Measurements from ENCODE around the gene ETFBKMT.
"Not testable (repeated sequence)": the region's sequence is repeated elsewhere in the genome, so short reads cannot be mapped to it uniquely, and the experiment has no call there.

Gene ETFBKMT

GRCh38 chr12:31651893-31652521, 7.5 kb upstream of the ETFBKMT start:
- in situ Hi-C loops (cut with MboI; ENCODE audit: low sequenced_read_pairs): loop anchor here (10.0 to 25.0 kb wide), 2 partner anchors 653 to 1035 kb away; partner anchors contain the start of gene DNM1L

DNA sequence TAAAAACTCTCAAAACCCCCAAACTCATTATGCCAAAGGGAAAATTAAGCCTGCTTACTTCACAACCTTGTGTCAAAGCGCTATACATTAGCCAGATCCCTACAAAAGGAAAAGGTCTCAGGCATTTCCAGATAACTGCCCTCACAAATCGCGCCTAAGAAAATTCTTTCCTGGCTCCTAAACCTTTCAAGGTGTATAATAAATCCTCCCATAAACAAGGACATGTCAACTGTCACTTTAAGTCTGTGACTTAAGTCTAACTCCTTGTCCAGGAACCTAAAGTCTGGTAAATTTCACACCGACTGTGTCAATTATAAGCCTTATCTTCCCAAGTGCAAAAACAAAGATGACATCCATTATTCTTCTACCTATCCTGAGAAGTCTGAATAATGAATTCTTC, 4.3 kb upstream of the ETFBKMT start:
- in situ Hi-C loops (cut with MboI; ENCODE audit: low sequenced_read_pairs): loop anchor here (10.0 to 25.0 kb wide), 2 partner anchors 650 to 1032 kb away; partner anchors contain the start of gene DNM1L

- in situ Hi-C loops (cut with MboI; ENCODE audit: low sequenced_read_pairs): loop anchor here (10.0 to 25.0 kb wide), 2 partner anchors 649 to 1032 kb away; partner anchors contain the start of gene DNM1L
These were observed 3.7 kb upstream of the ETFBKMT start for GRCh38 chr12:31655792-31656191.

- in situ Hi-C loops (cut with MboI; ENCODE audit: low sequenced_read_pairs): loop anchor here (10.0 to 25.0 kb wide), 2 partner anchors 646 to 1029 kb away; partner anchors contain the start of gene DNM1L
These were observed 909 bp upstream of the ETFBKMT start for GRCh38 chr12:31658471-31659086.

GRCh38 chr12:31662176-31662849, 2.8 kb downstream of the ETFBKMT start:
- in situ Hi-C loops (cut with MboI; ENCODE audit: low sequenced_read_pairs): loop anchor here (25.0 kb wide), 1 partner anchor 1025 kb away; the partner anchor contains the start of gene DNM1L

GRCh38 chr12:31663576-31663975, 4.1 kb downstream of the ETFBKMT start:
- in situ Hi-C loops (cut with MboI; ENCODE audit: low sequenced_read_pairs): loop anchor here (25.0 kb wide), 1 partner anchor 1024 kb away; the partner anchor contains the start of gene DNM1L

GRCh38 chr12:31664038-31664437, 4.5 kb downstream of the ETFBKMT start:
- in situ Hi-C loops (cut with MboI; ENCODE audit: low sequenced_read_pairs): loop anchor here (25.0 kb wide), 1 partner anchor 1023 kb away; the partner anchor contains the start of gene DNM1L

DNA sequence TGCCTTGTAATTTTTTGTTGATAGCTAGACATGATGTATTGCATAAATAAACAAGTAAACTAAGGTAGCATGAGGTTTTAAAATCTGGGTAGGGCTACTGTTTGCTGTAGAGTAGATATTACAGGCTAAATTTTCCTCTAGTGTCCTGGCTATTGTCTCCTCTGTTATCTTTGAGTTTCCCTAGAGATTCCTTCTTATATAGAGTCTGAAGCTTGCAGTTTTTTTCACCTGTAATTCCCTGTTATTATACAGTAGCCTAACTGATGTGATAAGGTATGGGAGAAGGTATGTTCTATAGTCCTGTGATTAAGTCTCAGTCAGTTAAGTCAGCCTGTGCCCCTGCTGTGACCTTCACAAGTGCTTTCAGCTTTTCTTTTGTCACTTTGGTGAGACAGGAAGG, 9.5 kb downstream of the ETFBKMT start:
- in situ Hi-C loops (cut with MboI; ENCODE audit: low sequenced_read_pairs): loop anchor here (25.0 kb wide), 1 partner anchor 1018 kb away; the partner anchor contains the start of gene DNM1L

DNA sequence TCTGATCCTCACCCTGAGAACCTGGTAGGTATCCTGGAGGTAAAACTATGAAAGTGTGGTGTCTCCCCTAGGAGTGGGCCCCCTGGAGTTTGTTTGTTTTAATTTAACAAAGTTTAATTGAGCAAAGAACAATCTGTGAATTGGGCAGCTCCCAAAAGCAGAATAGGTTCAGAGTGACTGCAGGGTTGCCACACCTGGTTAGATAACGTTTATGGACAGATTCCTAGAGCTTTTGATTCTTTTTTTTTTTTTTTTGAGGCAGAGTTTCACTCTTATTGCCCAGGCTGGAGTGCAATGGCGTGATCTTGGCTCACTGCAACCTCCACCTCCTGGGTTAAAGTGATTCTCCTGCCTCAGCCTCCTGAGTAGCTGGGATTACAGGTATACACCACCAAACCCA, 10.1 kb downstream of the ETFBKMT start:
- in situ Hi-C loops (cut with MboI; ENCODE audit: low sequenced_read_pairs): loop anchor here (25.0 kb wide), 1 partner anchor 1018 kb away; the partner anchor contains the start of gene DNM1L

DNA sequence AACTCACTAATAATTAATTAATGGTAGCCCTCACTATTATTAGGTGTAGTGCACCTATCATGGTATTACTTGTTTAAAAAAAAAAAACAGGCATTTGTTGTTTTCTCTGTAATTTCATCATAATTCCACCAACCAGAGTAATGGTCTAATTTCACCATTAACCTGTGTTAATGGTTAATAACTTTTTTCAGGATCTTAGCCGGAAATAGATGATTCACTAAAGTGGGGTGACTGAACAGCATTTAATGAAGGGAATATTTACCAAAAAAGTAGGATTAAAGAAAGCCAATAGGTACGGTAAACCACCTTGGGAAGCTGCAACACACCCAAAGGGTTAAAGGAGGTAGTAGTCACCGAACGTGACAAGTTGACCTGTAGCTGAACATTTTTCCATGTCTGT, 13.0 kb downstream of the ETFBKMT start:
- in situ Hi-C loops (cut with MboI; ENCODE audit: low sequenced_read_pairs): loop anchor here (25.0 kb wide), 1 partner anchor 1015 kb away; the partner anchor contains the start of gene DNM1L

GRCh38 chr12:31682136-31682962, 22.9 kb downstream of the ETFBKMT start:
- in situ Hi-C loops (cut with MboI; ENCODE audit: low sequenced_read_pairs): loop anchor here (10.0 kb wide), 1 partner anchor 292 kb away; no protein-coding TSS in a partner anchor

DNA sequence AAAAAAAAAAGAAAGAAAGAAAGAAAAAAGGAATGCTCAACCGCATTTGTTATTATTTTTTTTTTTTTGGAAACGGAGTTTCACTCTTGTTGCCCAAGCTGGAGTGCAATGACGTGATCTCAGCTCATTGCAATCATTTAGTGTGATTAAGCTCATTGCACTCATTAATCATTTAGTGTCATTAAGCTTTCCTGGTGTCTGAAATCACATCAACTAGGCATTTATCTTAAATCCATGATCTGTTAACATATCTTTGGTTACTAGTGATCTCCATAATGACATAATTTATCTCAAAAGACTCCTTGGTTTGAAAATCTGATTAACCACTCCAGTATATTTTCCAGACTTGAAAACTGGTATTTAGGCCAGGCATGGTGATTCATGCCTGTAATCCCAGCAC, 26.3 kb downstream of the ETFBKMT start:
- in situ Hi-C loops (cut with MboI; ENCODE audit: low sequenced_read_pairs): loop anchor here (10.0 kb wide), 1 partner anchor 289 kb away; no protein-coding TSS in a partner anchor

DNA sequence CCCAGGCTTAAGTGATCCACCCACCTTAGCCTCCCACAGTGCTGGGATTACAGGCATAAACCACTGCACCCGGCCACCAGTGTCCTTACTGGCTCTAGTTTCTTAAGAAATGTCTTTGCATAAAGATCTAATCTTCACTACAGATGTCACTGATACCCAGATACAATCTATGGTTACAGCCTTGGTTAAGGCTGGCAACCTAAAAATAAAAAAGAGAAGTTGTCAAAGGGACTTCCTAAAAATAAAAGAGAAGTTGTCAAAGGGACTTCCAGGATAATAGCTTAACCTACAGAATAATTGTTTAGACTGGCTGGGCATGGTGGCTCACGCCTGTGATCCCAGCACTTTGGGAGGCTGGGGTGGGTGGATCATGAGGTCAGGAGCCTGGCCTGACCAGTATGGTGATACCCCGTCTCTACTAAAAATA, 27.6 kb downstream of the ETFBKMT start:
- in situ Hi-C loops (cut with MboI; ENCODE audit: low sequenced_read_pairs): loop anchor here (10.0 kb wide), 1 partner anchor 288 kb away; no protein-coding TSS in a partner anchor

DNA sequence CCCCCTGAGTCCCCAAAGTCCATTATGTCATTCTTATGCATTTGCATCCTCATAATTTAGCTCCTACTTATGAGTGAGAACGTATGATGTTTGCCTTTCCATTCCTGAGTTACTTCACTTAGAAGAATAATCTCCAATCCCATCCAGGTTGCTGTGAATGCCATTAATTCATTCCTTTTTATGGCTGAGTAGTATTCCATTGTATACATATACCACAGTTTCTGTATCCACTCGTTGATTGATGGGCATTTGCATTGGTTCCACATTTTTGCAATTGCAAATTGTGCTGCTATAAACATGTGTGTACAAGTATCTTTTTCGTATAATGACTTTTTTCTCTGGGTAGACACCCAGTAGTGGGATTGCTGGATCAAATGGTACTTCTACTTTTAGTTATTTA, 30.4 kb downstream of the ETFBKMT start:
- in situ Hi-C loops (cut with MboI; ENCODE audit: low sequenced_read_pairs): loop anchor here (10.0 kb wide), 1 partner anchor 285 kb away; no protein-coding TSS in a partner anchor

DNA sequence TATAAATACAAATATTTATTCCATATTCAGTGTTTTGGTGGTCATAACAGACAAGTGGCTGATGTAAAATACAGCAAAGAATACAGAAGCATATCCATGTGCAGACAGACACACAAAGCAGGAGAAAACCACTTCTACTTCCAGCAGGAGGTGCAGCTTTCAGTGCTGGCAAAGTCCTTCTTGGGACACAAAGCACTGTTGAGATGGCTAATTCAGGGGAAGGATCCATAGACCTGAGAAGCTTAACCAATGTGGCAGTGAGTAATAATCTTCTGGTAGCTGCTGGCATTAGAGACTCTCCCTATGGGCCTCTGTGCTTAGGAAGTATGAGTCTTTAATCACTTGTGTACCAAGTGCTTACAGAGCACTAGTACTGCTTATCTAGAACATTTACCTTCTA, 42.6 kb downstream of the ETFBKMT start:
- in situ Hi-C loops (cut with MboI; ENCODE audit: low sequenced_read_pairs): no loop called here

GRCh38 chr12:31705621-31706020, 46.1 kb downstream of the ETFBKMT start:
- in situ Hi-C loops (cut with MboI; ENCODE audit: low sequenced_read_pairs): no loop called here

DNA sequence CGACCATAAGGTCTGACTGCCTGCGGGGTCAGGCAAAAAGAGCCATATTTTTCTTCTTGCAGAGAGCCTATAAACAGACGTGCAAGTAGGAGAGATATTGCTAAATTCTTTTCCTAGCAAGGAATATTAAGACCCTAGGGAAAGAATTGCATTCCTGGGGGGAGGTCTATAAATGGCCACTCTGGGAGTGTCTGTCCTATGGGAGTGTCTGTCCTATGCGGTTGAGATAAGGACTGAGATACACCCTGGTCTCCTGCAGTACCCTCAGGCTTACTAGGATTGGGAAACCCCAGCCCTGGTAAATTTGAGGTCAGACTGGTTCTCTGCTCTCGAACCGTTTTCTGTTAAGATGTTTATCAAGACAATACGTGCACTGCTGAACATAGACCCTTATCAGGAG, 48.6 kb downstream of the ETFBKMT start:
- in situ Hi-C loops (cut with MboI; ENCODE audit: low sequenced_read_pairs): not testable (repeated sequence)

DNA sequence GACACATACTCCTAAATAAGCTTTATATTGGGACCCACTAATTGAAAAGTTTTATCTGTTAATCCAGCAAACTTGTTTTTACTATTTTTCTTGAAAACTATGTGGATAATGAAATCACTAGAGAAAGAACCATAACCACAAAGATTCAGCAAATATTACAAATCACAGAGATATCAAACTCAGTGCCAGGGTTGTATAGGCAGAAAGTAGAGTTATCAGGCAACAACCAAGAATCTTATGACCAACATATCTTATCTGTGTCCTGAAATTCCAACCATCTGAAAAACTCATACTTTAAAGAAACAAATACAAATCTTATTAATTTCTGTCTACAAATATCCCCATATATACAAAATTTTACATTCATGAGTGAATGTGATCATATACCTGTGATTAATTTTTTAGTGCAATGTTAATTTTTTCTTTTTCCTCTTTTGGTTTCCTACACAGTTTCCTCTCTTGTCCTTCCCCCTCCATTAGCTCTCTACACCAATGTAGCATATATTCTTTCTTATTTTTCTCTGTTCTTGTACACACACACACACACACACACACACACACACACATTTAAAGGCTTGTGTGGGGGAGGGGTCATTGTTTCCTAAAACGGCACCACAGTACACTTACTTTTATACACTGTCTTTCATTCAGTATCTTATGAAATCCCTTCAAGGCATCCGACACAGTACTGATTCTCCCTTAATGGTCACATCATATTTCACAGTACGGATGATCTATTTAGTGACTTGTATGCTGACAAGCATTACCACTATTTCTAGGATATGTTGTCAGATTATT, 50.7 kb downstream of the ETFBKMT start:
- in situ Hi-C loops (cut with MboI; ENCODE audit: low sequenced_read_pairs): no loop called here

DNA sequence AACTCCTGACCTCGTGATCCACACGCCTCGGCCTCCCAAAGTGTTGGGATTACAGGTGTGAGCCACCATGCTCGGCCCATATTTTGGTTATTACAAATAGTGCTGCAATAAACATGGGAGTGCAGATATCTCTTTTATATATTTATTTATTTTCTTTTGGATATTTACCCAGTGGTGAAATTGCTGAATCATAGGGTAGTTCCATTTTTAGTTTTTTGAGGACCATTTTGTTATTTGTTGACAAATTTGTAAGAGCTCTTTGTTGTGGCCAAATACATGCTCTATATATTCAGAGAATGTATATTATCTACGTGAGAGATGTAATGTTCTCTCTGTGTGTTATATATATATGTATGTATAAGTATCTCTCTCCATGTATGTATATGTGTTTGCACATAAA, 53.4 kb downstream of the ETFBKMT start:
- in situ Hi-C loops (cut with MboI; ENCODE audit: low sequenced_read_pairs): no loop called here

Measured in HL-60/S4 treated with phorbol 12-myristate 13-acetate at 8.2 ng/mL for 4 days and 3 days (cell line).